ENCODE results near the gene ZSCAN20.

The ZSCAN20 gene

GRCh38 chr1:33472269-33472980 is at the start of gene ZSCAN20:
ZSCAN20 (plus strand) TSS chr1:33472645; CDS start chr1:33479289, 6,644 bp downstream.
- DNase-seq, result peak; percentile 99

- DNase-seq, result no peak
Measured at GRCh38 chr1:33424205-33424604, 48.2 kb upstream of the ZSCAN20 start.

DNA sequence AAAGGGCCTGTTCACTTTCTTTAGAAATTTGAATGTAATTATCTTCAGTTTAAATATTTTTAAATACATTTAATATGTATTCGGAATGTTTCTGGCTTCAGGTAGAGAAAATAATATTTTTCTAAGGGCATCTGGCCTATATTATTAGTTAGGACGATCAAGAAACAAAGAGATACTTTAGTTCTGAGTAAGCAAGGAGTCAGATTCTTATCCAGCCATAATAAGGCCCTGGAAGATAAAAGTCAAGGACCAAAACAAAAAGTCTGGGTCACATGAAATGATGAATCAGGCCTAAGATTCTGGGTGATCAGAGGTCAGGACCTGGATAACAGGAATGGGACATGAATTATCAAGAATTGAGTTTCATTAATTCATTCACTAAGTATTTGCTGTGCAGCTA is 47.8 kb upstream of the ZSCAN20 start:
- no peak for DNase-seq

DNA sequence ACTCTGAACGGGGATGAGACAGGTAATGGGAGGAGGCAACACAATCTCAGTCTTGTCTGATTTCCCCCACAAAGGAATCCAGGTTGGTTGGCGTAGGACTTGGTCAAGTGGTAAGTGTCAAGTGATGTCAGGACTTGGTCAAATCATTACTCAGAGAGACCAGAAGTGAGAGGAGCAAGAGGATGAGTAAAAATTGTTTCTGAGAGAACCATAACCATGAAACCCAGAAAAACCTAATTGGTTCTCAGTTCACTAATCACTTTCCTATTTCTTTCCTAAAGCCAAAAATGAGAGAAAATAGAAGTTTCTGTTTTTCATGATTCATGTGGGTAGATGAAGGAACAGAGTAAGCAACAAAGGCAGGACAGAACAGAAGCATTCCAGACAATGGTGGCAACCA is 46.5 kb upstream of the ZSCAN20 start:
- no peak for DNase-seq

- no peak for DNase-seq
Measured at GRCh38 chr1:33426916-33427315, 45.5 kb upstream of the ZSCAN20 start.

DNA sequence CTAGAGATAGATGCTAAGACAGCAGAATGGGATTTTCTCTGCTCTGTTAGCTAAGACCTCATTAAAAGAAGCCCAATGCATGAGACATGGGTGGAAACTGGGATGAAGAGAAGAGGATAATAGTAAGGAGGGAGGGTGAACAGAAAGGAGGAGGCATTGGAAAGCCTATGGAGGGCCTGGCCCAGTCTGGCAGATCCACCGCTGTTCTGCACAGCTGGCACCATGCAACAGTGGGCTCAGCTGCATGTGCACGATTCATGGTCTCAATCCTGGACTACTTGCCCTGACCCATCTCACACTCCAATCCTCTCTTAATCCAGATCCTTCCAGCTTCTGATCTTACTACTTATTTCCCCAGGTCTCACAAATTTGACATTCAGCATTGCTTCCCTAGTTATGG is 43.8 kb upstream of the ZSCAN20 start:
- no peak for DNase-seq

DNA sequence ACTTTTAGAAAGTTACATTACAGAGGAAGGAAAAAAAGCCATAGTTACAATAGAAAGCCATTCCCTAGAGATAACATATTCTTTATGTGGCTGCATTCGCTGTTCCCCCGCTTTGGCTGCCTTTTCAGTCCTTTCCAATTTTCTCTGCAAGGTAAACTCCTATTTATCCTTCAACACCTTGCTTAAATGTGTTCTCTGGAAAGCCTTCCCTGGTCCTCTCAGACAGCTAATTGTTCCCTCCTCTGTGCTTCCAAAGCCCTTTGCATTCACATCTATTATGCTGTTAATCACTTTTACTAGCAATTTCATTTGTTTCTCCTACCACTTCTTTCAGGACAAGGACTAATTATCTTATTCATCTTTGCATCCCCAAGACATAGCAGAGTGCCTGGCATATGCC is 43.1 kb upstream of the ZSCAN20 start:
- DNase-seq, result no peak

GRCh38 chr1:33429856-33430691 is 42.4 kb upstream of the ZSCAN20 start:
- DNase-seq, result peak; percentile 42

GRCh38 chr1:33430692-33431593 is 41.5 kb upstream of the ZSCAN20 start, which contains the start of gene PHC2:
PHC2 (minus strand) TSS chr1:33431095; CDS start chr1:33375539, 55,556 bp downstream.
- DNase-seq, result peak; percentile 97

DNA sequence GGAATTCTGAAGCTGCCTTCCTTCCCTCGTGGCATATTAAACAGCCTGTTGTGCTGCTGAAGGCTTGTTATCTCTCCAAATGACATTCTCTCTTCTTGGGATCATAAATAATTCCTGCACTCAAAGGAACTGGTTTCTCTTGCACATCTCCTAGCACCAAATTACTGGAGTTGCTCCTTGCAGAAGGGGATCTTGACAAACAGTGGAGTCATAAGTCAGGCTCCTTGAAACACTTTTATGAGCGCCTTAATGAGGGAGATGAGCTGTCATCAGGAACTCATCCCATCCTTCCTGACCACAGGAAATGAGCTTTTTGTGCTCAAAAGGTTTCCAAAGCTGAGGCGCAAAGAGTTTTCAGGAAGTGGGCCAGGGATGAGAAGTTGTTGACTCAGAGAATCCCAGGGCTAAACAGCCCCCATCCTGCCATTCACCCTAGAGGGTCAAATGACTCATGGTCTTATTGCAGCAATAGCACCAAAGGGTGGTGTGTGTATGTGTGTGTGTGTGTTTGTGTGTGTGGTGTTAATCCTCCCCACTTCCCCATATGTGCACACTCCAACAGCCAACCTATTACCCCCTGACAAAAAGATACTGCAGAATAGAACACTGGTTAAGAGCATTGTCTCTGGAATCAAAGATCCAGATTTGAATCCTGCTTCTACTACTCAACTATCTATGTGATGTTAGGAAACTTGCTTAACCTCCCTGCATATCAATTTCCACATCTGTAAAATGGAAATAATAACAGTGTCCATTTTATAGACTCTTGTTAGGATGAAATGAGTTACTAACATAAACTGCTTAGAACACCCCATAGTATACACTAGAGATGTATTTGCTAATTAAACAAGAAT is 38.7 kb upstream of the ZSCAN20 start:
- DNase-seq, result peak; percentile 11

DNA sequence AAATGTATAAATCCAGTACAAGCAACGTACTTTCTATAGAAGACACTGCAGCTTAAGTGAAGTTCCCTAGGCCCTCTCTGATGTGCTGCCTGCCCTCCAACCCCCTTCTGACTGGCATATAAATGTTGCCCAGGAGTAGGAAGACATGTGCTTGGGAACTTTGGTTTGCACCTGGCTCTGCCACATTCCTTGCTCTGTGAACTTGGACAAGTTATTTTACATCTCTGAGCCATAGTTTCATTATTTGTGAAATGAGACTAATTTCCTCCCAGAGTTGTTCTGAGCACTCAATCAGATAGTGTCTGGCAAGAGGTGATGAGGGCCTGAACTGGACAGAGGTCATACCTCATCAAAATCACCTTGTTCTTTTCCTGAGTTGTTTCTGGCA is 38.1 kb upstream of the ZSCAN20 start:
- DNase-seq, result no peak

- no peak for DNase-seq
Measured at GRCh38 chr1:33435096-33435820, 37.2 kb upstream of the ZSCAN20 start.

- DNase-seq, result no peak
Measured at GRCh38 chr1:33436557-33437285, 35.7 kb upstream of the ZSCAN20 start.

DNA sequence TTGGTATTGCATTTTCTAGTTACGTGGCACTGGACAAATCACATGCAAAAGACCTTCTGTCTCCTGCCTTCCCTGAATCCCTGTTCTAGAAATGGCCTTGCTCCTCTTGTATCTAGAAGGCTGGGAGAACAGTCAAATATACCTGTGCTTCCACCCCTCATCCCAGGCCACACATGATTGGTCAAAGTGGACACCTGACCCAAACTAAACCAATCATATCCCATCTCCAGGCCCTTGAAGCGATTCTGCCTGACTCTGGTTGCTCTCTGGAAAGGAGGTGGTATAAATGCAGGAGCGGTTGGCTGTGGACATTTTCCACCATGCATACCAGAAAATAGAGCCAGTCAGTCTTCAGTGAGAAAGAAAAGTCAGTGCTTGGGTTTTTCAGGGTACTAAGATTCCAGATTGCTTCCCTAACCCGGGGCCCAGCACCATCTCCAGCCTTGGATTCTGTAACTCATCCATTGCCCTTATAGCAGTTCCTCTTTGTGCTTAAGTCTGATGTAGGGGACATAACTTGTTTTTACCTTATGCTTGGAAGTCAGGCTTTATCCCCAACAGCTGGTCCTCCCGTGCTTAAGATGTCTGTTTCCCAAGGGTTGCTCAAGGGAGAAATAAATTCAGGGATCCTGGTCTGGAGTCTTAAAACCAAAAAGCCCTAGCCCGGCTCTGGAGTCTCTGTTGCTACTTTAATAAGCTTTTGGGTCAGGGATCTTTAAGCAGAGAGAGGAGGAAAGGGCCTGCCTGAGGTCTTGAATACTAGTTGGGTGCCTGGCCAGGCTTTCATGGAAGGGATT is 33.9 kb upstream of the ZSCAN20 start:
- DNase-seq, result no peak

- no peak for DNase-seq
Measured at GRCh38 chr1:33439662-33440061, 32.8 kb upstream of the ZSCAN20 start.

DNA sequence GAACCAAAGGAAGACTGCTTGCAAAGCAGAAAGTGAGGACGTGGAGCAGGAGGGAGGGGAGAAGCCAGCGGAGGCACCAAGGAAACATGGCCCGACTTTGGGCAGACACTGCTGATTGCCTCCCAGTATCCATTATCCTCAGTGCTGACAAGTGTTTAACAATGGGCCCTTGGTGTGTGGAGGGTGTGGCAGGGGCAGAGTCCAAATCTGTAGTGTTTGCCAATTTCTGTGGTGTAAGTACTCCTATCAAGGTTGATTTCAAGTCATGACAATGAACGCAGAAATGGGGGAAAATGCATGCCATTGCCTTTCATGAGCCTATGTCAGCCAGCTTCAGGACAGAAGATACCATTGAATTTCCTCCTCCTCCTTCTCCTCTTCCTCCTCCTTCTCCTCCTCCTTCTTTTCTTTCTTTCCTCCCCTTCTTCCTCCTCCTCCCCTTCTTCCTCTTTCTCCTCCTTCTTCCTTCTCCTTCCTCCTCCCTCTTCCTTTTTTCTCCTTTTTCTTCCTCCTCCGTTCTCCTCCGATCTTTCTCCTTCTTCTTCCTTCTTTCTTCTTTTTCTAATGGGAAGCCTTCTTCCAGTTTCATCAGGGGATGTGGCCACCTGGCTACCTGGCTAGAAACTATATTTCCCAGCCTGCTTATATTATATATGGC is 31.2 kb upstream of the ZSCAN20 start:
- DNase-seq, result no peak

DNA sequence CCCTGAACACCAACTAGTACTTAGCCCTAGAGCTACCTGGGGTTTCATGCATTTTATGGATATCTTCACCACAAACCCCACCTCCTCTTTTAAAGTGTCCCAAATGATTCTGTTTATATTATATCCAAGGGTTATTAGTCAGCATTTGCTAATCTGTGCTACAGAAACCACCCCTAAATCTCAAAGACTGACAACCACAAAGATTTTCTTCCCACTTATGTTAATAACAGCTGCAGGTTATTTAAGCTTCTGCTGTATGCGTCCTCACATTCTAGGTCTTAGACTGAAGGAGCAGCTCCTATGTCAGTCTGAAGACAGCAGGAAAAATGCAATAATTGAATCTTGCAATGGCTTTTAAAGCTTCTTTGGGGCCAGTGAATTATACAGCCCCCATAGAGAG is 30.3 kb upstream of the ZSCAN20 start:
- DNase-seq, result no peak

DNA sequence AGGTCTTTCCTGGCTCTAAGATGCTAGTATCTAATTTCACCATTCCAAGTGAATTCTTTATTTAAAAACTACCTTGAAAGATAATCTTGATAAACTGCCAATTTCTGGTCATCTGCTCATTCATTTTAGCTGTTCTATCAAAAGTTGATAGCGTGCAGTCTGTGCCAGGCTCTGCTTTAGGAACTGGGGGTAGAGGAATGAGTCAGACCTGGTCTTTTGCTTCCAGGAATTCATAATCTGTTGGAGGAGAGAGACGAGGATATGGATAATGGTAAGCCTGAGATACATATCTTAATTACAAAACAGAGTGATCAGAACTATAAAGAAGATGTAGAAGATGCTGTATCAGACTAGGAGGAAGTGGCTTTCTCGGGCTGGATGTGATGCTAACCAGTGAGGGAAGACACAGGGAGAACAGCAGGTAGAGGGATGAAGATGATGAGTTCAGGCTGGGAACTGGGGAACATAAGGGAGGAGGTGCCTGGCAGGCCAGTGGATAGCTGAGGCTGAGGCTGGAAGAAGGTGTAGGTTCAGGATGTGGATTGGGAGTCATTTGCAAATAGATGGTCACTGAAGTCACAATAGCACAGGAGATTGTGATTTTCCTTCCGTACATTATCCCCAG is 29.3 kb upstream of the ZSCAN20 start:
- no peak for DNase-seq

- no peak for DNase-seq
Measured at GRCh38 chr1:33443705-33444180, 28.7 kb upstream of the ZSCAN20 start.

Measured in midbrain (tissue), 1 donor.